Measurements from ENCODE around the gene PTMS.

Gene PTMS

DNA sequence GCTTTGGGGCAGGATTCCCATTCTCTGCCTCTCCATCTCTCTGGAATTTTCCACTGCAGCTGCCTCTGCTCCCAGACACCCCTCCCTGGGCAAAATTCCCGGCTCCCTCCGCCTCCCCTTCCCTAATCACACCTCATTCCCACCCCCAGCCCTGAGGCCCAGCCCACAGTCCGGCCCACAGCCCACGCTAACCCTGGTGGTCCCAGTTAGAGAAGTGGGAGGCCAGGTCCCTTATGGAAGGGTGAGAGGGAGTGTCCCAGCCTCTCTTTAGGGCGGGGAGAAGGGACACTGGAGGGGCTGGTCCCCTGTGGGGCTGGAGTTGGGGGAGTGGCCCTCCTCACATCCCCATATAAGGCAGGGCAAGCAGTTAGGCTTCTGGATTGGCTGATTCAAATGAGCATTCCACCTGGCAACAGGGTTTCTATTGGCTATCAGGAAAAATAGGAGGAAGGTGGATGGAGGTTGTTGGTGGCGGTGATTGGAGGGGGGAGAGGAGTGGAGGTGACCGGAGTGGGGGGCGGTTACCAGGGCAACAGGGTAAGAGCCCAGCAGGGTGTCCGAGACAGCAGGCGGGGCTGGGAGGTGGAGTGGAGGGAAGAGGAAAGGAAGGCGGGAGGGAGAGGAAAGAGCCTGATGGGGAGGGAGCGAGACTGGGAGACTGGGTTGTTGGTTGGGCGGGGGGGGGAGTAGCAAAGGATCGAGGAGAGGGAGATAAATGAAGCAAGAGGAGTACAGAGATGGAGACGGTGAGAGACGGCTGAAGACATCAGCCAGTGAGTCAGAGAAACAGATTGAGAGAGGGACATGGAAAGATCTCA lies 1.9 kb upstream of the PTMS start (continued):
- TF ChIP-seq ZSCAN16 (tag by site-specific recombination; IDR thresholded peaks at IDR 0.05) (no peak), ZNF23 (tag by site-specific recombination; IDR thresholded peaks at IDR 0.05; ENCODE audit: borderline replicate concordance) (no peak), ZBTB1 (tag by site-specific recombination; IDR thresholded peaks at IDR 0.05) (no peak), ZXDB (tag by site-specific recombination; IDR thresholded peaks at IDR 0.05) (peak; percentile 69), ZNF37A (tag by site-specific recombination; IDR thresholded peaks at IDR 0.05) (no peak), ZNF785 (tag by site-specific recombination; IDR thresholded peaks at IDR 0.05) (no peak), ZNF169 (tag by site-specific recombination; IDR thresholded peaks at IDR 0.05) (no peak), ZNF701 (tag by site-specific recombination; IDR thresholded peaks at IDR 0.05) (no peak), ZNF433 (tag by site-specific recombination; IDR thresholded peaks at IDR 0.05; ENCODE audit: low read depth) (no peak), ZNF510 (tag by site-specific recombination; IDR thresholded peaks at IDR 0.05; ENCODE audit: insufficient replicate concordance) (no peak), ZNF155 (tag by site-specific recombination; IDR thresholded peaks at IDR 0.05) (no peak), ZNF555 (tag by site-specific recombination; conservative IDR thresholded peaks at IDR 0.05) (no peak), ZNF654 (tag by site-specific recombination; IDR thresholded peaks at IDR 0.05; ENCODE audit: low read depth) (no peak), ZNF830 (tag by site-specific recombination; IDR thresholded peaks at IDR 0.05; ENCODE audit: low read depth) (no peak), ZNF202 (tag by site-specific recombination; IDR thresholded peaks at IDR 0.05; ENCODE audit: borderline replicate concordance) (no peak), ZNF596 (tag by site-specific recombination; IDR thresholded peaks at IDR 0.05) (no peak), WT1 (tag by site-specific recombination; IDR thresholded peaks at IDR 0.05) (peak; percentile 86), ZSCAN23 (tag by site-specific recombination; IDR thresholded peaks at IDR 0.05) (0 out of 2 replicates have a peak, but pooled peaks have one; percentile 44), ZNF114 (tag by site-specific recombination; IDR thresholded peaks at IDR 0.05) (no peak), ZNF670 (tag by site-specific recombination; IDR thresholded peaks at IDR 0.05; ENCODE audit: low read depth) (no peak), ZNF423 (tag by site-specific recombination; IDR thresholded peaks at IDR 0.05) (no peak; the same call in 1 of the 2 replicates), ZNF335 (tag by site-specific recombination; conservative IDR thresholded peaks at IDR 0.05) (no peak), ZNF239 (tag by site-specific recombination; IDR thresholded peaks at IDR 0.05) (no peak), ZIC2 (tag by site-specific recombination; IDR thresholded peaks at IDR 0.05) (peak; percentile 96), ZNF561 (tag by site-specific recombination; IDR thresholded peaks at IDR 0.05; ENCODE audit: borderline replicate concordance) (0 out of 2 replicates have a peak, but pooled peaks have one; percentile 17), SCRT1 (tag by site-specific recombination; IDR thresholded peaks at IDR 0.05; ENCODE audit: borderline replicate concordance) (no peak)
- TF ChIP-seq, protein P1, sequence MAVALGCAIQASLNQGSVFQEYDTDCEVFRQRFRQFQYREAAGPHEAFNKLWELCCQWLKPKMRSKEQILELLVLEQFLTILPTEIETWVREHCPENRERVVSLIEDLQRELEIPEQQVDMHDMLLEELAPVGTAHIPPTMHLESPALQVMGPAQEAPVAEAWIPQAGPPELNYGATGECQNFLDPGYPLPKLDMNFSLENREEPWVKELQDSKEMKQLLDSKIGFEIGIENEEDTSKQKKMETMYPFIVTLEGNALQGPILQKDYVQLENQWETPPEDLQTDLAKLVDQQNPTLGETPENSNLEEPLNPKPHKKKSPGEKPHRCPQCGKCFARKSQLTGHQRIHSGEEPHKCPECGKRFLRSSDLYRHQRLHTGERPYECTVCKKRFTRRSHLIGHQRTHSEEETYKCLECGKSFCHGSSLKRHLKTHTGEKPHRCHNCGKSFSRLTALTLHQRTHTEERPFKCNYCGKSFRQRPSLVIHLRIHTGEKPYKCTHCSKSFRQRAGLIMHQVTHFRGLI (tag by site-specific recombination; IDR thresholded peaks at IDR 0.05), result no peak
- TF ChIP-seq, protein P2, sequence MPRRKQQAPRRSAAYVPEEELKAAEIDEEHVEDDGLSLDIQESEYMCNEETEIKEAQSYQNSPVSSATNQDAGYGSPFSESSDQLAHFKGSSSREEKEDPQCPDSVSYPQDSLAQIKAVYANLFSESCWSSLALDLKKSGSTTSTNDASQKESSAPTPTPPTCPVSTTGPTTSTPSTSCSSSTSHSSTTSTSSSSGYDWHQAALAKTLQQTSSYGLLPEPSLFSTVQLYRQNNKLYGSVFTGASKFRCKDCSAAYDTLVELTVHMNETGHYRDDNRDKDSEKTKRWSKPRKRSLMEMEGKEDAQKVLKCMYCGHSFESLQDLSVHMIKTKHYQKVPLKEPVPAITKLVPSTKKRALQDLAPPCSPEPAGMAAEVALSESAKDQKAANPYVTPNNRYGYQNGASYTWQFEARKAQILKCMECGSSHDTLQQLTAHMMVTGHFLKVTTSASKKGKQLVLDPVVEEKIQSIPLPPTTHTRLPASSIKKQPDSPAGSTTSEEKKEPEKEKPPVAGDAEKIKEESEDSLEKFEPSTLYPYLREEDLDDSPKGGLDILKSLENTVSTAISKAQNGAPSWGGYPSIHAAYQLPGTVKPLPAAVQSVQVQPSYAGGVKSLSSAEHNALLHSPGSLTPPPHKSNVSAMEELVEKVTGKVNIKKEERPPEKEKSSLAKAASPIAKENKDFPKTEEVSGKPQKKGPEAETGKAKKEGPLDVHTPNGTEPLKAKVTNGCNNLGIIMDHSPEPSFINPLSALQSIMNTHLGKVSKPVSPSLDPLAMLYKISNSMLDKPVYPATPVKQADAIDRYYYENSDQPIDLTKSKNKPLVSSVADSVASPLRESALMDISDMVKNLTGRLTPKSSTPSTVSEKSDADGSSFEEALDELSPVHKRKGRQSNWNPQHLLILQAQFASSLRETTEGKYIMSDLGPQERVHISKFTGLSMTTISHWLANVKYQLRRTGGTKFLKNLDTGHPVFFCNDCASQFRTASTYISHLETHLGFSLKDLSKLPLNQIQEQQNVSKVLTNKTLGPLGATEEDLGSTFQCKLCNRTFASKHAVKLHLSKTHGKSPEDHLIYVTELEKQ (tag by site-specific recombination; IDR thresholded peaks at IDR 0.05; ENCODE audit: borderline replicate concordance), result no peak; the same call in 1 of the 2 replicates
- TF ChIP-seq, protein P3, sequence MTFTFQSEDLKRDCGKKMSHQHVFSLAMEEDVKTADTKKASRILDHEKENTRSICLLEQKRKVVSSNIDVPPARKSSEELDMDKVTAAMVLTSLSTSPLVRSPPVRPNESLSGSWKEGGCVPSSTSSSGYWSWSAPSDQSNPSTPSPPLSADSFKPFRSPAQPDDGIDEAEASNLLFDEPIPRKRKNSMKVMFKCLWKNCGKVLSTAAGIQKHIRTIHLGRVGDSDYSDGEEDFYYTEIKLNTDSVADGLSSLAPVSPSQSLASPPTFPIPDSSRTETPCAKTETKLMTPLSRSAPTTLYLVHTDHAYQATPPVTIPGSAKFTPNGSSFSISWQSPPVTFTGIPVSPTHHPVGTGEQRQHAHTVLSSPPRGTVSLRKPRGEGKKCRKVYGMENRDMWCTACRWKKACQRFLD (tag by site-specific recombination; IDR thresholded peaks at IDR 0.05), result no peak
- TF ChIP-seq, protein P4, sequence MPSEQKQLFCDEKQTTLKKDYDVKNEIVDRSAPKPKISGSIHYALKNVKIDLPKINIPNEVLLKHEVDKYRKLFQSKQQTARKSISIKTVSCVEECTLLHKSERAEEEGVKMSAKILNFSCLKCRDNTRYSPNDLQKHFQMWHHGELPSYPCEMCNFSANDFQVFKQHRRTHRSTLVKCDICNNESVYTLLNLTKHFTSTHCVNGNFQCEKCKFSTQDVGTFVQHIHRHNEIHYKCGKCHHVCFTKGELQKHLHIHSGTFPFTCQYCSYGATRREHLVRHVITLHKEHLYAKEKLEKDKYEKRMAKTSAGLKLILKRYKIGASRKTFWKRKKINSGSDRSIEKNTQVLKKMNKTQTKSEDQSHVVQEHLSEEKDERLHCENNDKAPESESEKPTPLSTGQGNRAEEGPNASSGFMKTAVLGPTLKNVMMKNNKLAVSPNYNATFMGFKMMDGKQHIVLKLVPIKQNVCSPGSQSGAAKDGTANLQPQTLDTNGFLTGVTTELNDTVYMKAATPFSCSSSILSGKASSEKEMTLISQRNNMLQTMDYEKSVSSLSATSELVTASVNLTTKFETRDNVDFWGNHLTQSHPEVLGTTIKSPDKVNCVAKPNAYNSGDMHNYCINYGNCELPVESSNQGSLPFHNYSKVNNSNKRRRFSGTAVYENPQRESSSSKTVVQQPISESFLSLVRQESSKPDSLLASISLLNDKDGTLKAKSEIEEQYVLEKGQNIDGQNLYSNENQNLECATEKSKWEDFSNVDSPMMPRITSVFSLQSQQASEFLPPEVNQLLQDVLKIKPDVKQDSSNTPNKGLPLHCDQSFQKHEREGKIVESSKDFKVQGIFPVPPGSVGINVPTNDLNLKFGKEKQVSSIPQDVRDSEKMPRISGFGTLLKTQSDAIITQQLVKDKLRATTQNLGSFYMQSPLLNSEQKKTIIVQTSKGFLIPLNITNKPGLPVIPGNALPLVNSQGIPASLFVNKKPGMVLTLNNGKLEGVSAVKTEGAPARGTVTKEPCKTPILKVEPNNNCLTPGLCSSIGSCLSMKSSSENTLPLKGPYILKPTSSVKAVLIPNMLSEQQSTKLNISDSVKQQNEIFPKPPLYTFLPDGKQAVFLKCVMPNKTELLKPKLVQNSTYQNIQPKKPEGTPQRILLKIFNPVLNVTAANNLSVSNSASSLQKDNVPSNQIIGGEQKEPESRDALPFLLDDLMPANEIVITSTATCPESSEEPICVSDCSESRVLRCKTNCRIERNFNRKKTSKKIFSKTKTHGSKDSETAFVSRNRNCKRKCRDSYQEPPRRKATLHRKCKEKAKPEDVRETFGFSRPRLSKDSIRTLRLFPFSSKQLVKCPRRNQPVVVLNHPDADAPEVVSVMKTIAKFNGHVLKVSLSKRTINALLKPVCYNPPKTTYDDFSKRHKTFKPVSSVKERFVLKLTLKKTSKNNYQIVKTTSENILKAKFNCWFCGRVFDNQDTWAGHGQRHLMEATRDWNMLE (tag by site-specific recombination; conservative IDR thresholded peaks at IDR 0.05; ENCODE audit: low read depth), result no peak
